ENCODE results near the gene DNAJA3. TPM values are rescaled to one million over a fixed set of nuclear protein-coding genes. Genes with fewer than 3 reads are reported as not detected.

DNAJA3 gene
- total and polyA plus RNA-seq, 10 of the 15 experiments (the other 5 are each of a cell fraction or from before 2014, with no cell fraction given), result 8.4 to 141 (median 60.8) TPM

DNA sequence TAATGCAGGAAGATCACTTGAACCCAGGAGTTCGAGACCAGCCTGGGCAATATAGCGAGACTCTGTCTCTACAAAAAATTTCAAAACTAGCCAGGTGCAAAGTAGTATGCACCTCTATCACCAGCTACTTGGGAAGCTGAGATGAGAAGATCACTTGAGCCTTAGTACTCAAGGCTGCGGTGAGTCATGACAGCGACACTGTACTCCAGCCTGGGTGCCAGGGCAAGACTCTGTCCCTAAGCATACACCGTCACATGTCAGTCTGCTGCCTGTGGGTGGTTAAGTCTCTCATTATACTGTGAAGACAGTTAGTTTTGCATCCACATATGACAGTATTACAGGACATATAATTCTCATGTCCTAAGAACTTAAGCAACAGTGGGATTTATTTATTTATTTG lies 27.0 kb downstream of the DNAJA3 start:
- no peaks in the 10 kb centered on the region; the same call in 1 of the 2 replicates for H4K20me1 ChIP-seq (ENCODE audit: control insufficient read depth, insufficient read depth)
- WGBS (ENCODE audit: insufficient coverage, insufficient replicate concordance, low lambda C conversion rate, missing lambda C conversion rate), result 98% methylated on average over 5 of the region's 5 CpGs
- intact Hi-C loops (cut with micrococcal nuclease; ENCODE audit: unreplicated experiment) (no loop called here), in situ Hi-C loops (cut with MboI) (no loop called here)
- no TSS peak for BruUV-seq (replicated peaks)
- no peak overlapping the region for H3K4me2 ChIP-seq (ENCODE audit: control insufficient read depth, insufficient read depth)
- no peak overlapping the region for H2AFZ ChIP-seq (ENCODE audit: control insufficient read depth, low read depth, low read length)
- no peak overlapping the region for H3K27ac ChIP-seq (ENCODE audit: control insufficient read depth, insufficient read depth)
- ChIA-PET RAD21 (ENCODE audit: unreplicated experiment) (no interaction called here), POLR2A (no interaction called here), SMC1A (ENCODE audit: uncharacterized antibody, unreplicated experiment) (no interaction called here), CTCF (interaction anchor here (1.3 kb wide), 1 partner anchor 52 kb away, joined by 3 read pairs; no protein-coding TSS in a partner anchor)
- peaks cover 19 to 25% of the 10 kb centered on the region in 2 experiments; a peak in 3 of 4 replicates for H3K36me3 ChIP-seq (ENCODE audit: control insufficient read depth in 2 of 2, insufficient read depth in 2 of 2, low read length in 1 of 2)
- TF ChIP-seq RUNX3 (IDR thresholded peaks at IDR 0.05; ENCODE audit: low read length) (no peak), NFYB (IDR thresholded peaks at IDR 0.05; ENCODE audit: insufficient read depth, low read depth, low read length) (no peak), MEF2B (IDR thresholded peaks at IDR 0.05; ENCODE audit: partially characterized antibody, poor library complexity, severe bottlenecking) (no peak), SMAD5 (IDR thresholded peaks at IDR 0.05; ENCODE audit: low read depth) (no peak), SMARCA5 (IDR thresholded peaks at IDR 0.05) (no peak), GATAD2B (conservative IDR thresholded peaks at IDR 0.05; ENCODE audit: low read depth) (no peak), KAT2A (conservative IDR thresholded peaks at IDR 0.05; ENCODE audit: control insufficient read depth, low read depth, low read length) (no peak), BACH1 (IDR thresholded peaks at IDR 0.05; ENCODE audit: borderline replicate concordance) (no peak), RB1 (IDR thresholded peaks at IDR 0.05; ENCODE audit: borderline replicate concordance) (no peak)
- TF ChIP-seq, protein P1, sequence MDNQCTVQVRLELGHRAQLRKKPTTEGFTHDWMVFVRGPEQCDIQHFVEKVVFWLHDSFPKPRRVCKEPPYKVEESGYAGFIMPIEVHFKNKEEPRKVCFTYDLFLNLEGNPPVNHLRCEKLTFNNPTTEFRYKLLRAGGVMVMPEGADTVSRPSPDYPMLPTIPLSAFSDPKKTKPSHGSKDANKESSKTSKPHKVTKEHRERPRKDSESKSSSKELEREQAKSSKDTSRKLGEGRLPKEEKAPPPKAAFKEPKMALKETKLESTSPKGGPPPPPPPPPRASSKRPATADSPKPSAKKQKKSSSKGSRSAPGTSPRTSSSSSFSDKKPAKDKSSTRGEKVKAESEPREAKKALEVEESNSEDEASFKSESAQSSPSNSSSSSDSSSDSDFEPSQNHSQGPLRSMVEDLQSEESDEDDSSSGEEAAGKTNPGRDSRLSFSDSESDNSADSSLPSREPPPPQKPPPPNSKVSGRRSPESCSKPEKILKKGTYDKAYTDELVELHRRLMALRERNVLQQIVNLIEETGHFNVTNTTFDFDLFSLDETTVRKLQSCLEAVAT (IDR thresholded peaks at IDR 0.05), result no peak
- H3K9me3 ChIP-seq (replicated peaks; ENCODE audit: control insufficient read depth, insufficient read depth, low read length), result no peaks in the 10 kb centered on the region
- H3K4me1 ChIP-seq (ENCODE audit: control insufficient read depth, insufficient read depth, low read length), result no peaks in the 10 kb centered on the region
- FAIRE-seq (no peak), ATAC-seq (no peak), DNase-seq (ENCODE audit: low read depth, low spot score) (no peak)
- no peak overlapping the region for H3K4me3 ChIP-seq
- no peak overlapping the region for H3K9ac ChIP-seq (ENCODE audit: control insufficient read depth, insufficient read depth, low read length)
- no peaks in the 10 kb centered on the region for H3K79me2 ChIP-seq (ENCODE audit: control insufficient read depth, insufficient read depth, low read length)
- H3K27me3 ChIP-seq (replicated peaks in 1 of 2; ENCODE audit: control insufficient read depth in 2 of 2, insufficient read depth in 2 of 2, low read length in 1 of 2), result no peaks in the 10 kb centered on the region

Data from GM12878 (cell line).